K562 (cell line): ENCODE measurements around the gene RPTOR. TPM values are rescaled to one million over a fixed set of nuclear protein-coding genes. Genes with fewer than 3 reads are reported as not detected.

Source experiments
- ATAC-seq: fragments of 200-7000 bp; cut with Tn5 transposase; 3 replicates; pipeline ENCODE4 v1.9.1; 2020; ENCODE audit warnings: moderate library complexity
- BruUV-seq: library from RNA; stranded (reverse); fragments of 400-500 nt; replicated peaks from 2 replicates; lab custom pipeline; 2021; lab: Mats Ljungman, UMichigan
- CTCF ChIA-PET: fragments of 300-600 bp; formaldehyde crosslinking; extraction: SDS; loops from one replicate; lab custom pipeline; 2021; ENCODE audit warnings: low intra/inter-chr PET ratio; lab: Yijun Ruan, JAX
- POLR2A ChIA-PET: fragments of 300-600, 350-650 bp; sonication (Branson Sonifier 250); formaldehyde crosslinking; extraction: SDS; loops from one replicate; lab custom pipeline; 2021; ENCODE audit warnings: antibody characterized with exemption, inconsistent platforms; lab: Yijun Ruan, JAX
- DNase-seq, 4 experiments: peaks; one replicate each; pipeline versions ENCODE4 v3.0.0 to v3.0.0-alpha.2; 2011 to 2018; ENCODE audit warnings: low spot score in 3 of 4, mixed read lengths in 3 of 4; ENCODE audit errors: extremely low read depth in 1 of 4
- FAIRE-seq: peaks from 2 replicates; lab custom pipeline; 2011; peaks lifted over from hg19 to GRCh38; lab: Jason Lieb, UNC
- H2AFZ ChIP-seq: 2 replicates; pipeline ENCODE4 v1.6.0; 2011; ENCODE audit warnings: low read depth, low read length, control low read depth, inconsistent platforms
- H3K27ac ChIP-seq: fragments of 200-600 bp; 3 replicates; pipeline ENCODE4 v1.8.0; 2011; ENCODE audit warnings: low read depth, mild to moderate bottlenecking, control low read depth, inconsistent platforms, low read length, moderate library complexity, mixed read lengths; ENCODE audit errors: extremely low read depth
- H3K27me3 ChIP-seq, 2 experiments: fragments of 300-600 bp in 1 of 2; 2 replicates in 1 of 2; 3 replicates in 1 of 2; pipeline versions ENCODE4 v1.6.0 to v1.8.0; 2011; ENCODE audit warnings: inconsistent platforms in 2 of 2, low read length in 2 of 2, mild to moderate bottlenecking in 1 of 2, mixed read lengths in 1 of 2, moderate library complexity in 1 of 2; ENCODE audit not compliant: control insufficient read depth in 2 of 2, insufficient read depth in 2 of 2
- H3K36me3 ChIP-seq: fragments of 300-600 bp; 3 replicates; pipeline ENCODE4 v1.8.0; 2011; ENCODE audit warnings: mild to moderate bottlenecking, low read length, inconsistent platforms; ENCODE audit not compliant: control insufficient read depth, insufficient read depth
- H3K4me1 ChIP-seq, 2 experiments: fragments of 200-600 bp in 1 of 2; replicated peaks in 1 of 2; 2 replicates in 1 of 2; 3 replicates in 1 of 2; pipeline versions ENCODE4 v1.5.1 to v1.8.0; 2011; ENCODE audit warnings: inconsistent platforms in 2 of 2, low read length in 2 of 2, mild to moderate bottlenecking in 1 of 2, mixed read lengths in 1 of 2, moderate library complexity in 1 of 2; ENCODE audit not compliant: control insufficient read depth in 2 of 2, insufficient read depth in 2 of 2
- H3K4me2 ChIP-seq: 2 replicates; pipeline ENCODE4 v1.6.1; 2011; ENCODE audit warnings: low read length, control low read depth, inconsistent platforms, mixed read lengths; ENCODE audit not compliant: insufficient read depth
- H3K4me3 ChIP-seq: fragments of 200-600 bp; sonication (generic), shearing (Covaris generic); 2 replicates; pipeline ENCODE4 v1.5.1; 2016; ENCODE audit warnings: control low read depth, inconsistent platforms
- H3K79me2 ChIP-seq: fragments of 200-600 bp; 3 replicates; pipeline ENCODE4 v1.8.0; 2011; ENCODE audit warnings: low read length, inconsistent platforms; ENCODE audit not compliant: control insufficient read depth, insufficient read depth
- H3K9ac ChIP-seq, 2 experiments: 2 replicates each; pipeline versions ENCODE4 v1.6.0 to v1.6.1; 2011; ENCODE audit warnings: low read depth in 2 of 2, low read length in 2 of 2, control low read depth in 1 of 2, inconsistent platforms in 1 of 2, mild to moderate bottlenecking in 1 of 2, mixed read lengths in 1 of 2; ENCODE audit not compliant: insufficient read depth in 1 of 2
- H3K9me1 ChIP-seq: one replicate; pipeline ENCODE4 v1.6.0; 2011; ENCODE audit warnings: inconsistent platforms, mild to moderate bottlenecking, low read length, moderate library complexity; ENCODE audit not compliant: control insufficient read depth, insufficient read depth
- H3K9me3 ChIP-seq: replicated peaks from 2 replicates; pipeline ENCODE4 v1.5.1; 2011; ENCODE audit warnings: low read depth, low read length, inconsistent platforms; ENCODE audit not compliant: control insufficient read depth, insufficient read depth
- H4K20me1 ChIP-seq: replicated peaks from 2 replicates; pipeline ENCODE4 v1.6.1; 2011; ENCODE audit warnings: low read length, inconsistent platforms, mixed read lengths; ENCODE audit not compliant: control insufficient read depth, insufficient read depth
- HOMEZ ChIP-seq: fragments of 250-450 bp; sonication (Bioruptor Pico); IDR thresholded peaks from 2 replicates; pipeline ENCODE4 v1.4.0; 2020; ENCODE audit warnings: mild to moderate bottlenecking, moderate library complexity
- NR2C1 ChIP-seq, 2 experiments: fragments of 450-650 bp; IDR thresholded peaks; 2 replicates each; pipeline ENCODE4 v1.6.1; 2017; ENCODE audit warnings: mild to moderate bottlenecking in 2 of 2, antibody characterized with exemption in 1 of 2, inconsistent platforms in 1 of 2, missing compliant biosample characterization in 1 of 2, missing genetic modification characterization in 1 of 2
- POLR2G ChIP-seq: fragments of 200-400 bp; formaldehyde crosslinking; IDR thresholded peaks from 2 replicates; pipeline ENCODE4 v1.6.1; 2017; ENCODE audit warnings: low read depth, mild to moderate bottlenecking, antibody characterized with exemption, low read length, moderate library complexity
- ZNF695 ChIP-seq: fragments of 450-650 bp; formaldehyde crosslinking; IDR thresholded peaks from 2 replicates; pipeline ENCODE4 v1.4.0; 2020; ENCODE audit warnings: mild to moderate bottlenecking, moderate library complexity
- WGBS: fragments of 100-300 bp; shearing (Covaris generic); methylation state at CpG from one replicate; pipeline ENCODE4 v1.1.6; 2016; ENCODE audit warnings: low coverage, mixed read lengths; ENCODE audit not compliant: insufficient coverage; ENCODE audit errors: missing lambda C conversion rate; 5-methylcytosine and 5-hydroxymethylcytosine counted together
- in situ Hi-C: fragments of 300-500 bp; cut with MboI; formaldehyde crosslinking; loops from 4 replicates; pipeline ENCODE4 v1.15.0; 2018; ENCODE audit warnings: inconsistent platforms, mixed read lengths
- intact Hi-C: fragments of 100-400 bp; cut with micrococcal nuclease; formaldehyde crosslinking; loops from 2 replicates; pipeline ENCODE4 v1.14.2; 2022
- polyA plus RNA-seq, 8 experiments: library from polyadenylated mRNA; depleted of rRNA in 4 of 8; stranded (reverse) in 5 of 8; unstranded in 3 of 8; fragments of >200 nt; fragmentation: Nextera tagmentation in 2 of 8; fragmentation: Illumina TruSeq in 1 of 8; extraction: Ambion mirVana in 2 of 8; extraction: Trizol in 1 of 8; gene quantifications; 2 replicates each; pipeline versions ENCODE4 v1.2.1 to v1.2.3, GENCODE V29; 2011 to 2014; ENCODE audit warnings: inconsistent platforms in 1 of 8, missing spikeins in 1 of 8
- total RNA-seq, 7 experiments: library from RNA; depleted of rRNA in 6 of 7; stranded (reverse); fragments of >200 nt in 6 of 7; fragmentation: Illumina TruSeq in 2 of 7; extraction: Trizol in 2 of 7; gene quantifications; 2 replicates each; pipeline versions ENCODE4 v1.2.1 to v1.2.3, GENCODE V29; 2011 to 2021; ENCODE audit warnings: low replicate concordance in 1 of 7

Gene RPTOR
- total and polyA plus RNA-seq, 9 of the 15 experiments (the other 6 are each of a cell fraction or from before 2014, with no cell fraction given): 0.24 to 54.1 (median 10.2) TPM

DNA sequence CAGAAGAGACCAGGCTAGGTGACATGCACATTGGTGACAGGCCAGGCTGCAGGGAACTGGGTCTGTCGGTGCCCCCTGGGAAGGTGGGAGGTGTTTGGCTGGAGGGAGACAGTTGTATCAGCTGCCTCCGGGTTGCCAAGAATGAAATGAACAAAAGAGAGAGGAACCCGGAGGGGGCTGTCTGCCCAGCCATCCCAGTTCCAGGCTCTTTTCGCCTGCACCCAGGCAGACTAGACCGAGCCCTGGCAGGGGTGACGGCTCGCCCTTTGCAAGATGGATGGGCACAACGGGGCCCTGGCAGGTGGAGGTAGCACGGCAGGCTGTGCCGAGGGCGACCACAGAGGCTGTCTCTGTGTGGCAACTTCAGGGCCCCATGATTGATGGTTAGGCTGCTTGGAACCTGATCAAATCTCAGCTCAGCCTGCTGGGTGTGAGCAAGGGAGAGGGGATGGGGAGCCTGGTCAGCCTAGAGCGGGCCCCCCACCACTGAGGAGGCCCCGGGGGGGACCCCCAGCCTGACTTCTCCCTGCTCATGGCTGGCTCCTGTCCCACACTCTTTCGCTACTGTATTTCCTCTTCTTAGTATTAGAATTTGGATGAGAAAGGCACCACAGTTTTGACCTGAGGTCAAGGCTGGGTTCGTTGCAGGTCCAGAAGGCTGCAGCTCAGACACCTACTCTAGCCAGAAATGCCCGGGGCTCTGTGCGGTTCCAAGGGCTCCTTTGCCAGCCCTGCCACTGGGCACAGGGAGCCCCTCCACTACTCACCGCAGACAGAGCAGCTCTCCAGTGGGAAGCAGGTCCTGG is 328.1 kb downstream of the RPTOR start:
- no TSS peak for BruUV-seq
- FAIRE-seq: no peak
- POLR2A ChIA-PET: interaction anchor here (0.6 to 1.2 kb wide), 2 partner anchors 16 kb away, joined by 3 read pairs; no protein-coding TSS in a partner anchor

More for the DNA sequence above, 328.1 kb downstream of the RPTOR start:
- TF ChIP-seq NR2C1 (IDR thresholded peaks at IDR 0.05) (no peak), NR2C1 (tag; IDR thresholded peaks at IDR 0.05) (no peak), ZNF695 (CRISPR knock-in tag) (no peak), HOMEZ (CRISPR knock-in tag) (no peak), POLR2G (0 out of 2 replicates have a peak, but pooled peaks have one; percentile 17)
- peaks cover 0 to 4% of the 10 kb centered on the region in 2 experiments; a peak in 1 of 5 replicates for H3K4me1 ChIP-seq
- intact Hi-C loops: no loop called here
- ATAC-seq (no peak), DNase-seq (no peak)
- no peaks in the 10 kb centered on the region for H3K9me1 ChIP-seq
- 0 out of 3 replicates have a peak, but pooled peaks cover 19% of the 10 kb centered on the region for H3K36me3 ChIP-seq
- H3K4me2 ChIP-seq: no peak overlapping the region
- no peaks in the 10 kb centered on the region for H3K79me2 ChIP-seq
- no peaks in the 10 kb centered on the region for H3K9me3 ChIP-seq
- no peaks in the 10 kb centered on the region for H3K27me3 ChIP-seq
- CTCF ChIA-PET: no interaction called here
- H3K4me3 ChIP-seq: no peak overlapping the region
- WGBS: 88% methylated on average over 16 of the region's 18 CpGs
- H3K9ac ChIP-seq: no peak overlapping the region; a peak in 1 of 4 replicates
- H4K20me1 ChIP-seq: no peaks in the 10 kb centered on the region
- H2AFZ ChIP-seq: no peak overlapping the region
- in situ Hi-C loops: no loop called here
- no peak overlapping the region for H3K27ac ChIP-seq
